Neuronal stem cell (in vitro differentiated cells): ENCODE measurements around the gene RBM5.

Experiments
- DNase-seq: peaks from one replicate; pipeline ENCODE4 v3.0.0-alpha.2; 2013; ENCODE audit warnings: low spot score
- H2AFZ ChIP-seq: one replicate; pipeline ENCODE4 v1.6.1; 2013; ENCODE audit warnings: mild to moderate bottlenecking, low read length, inconsistent platforms
- H2AK5ac ChIP-seq: 2 replicates; pipeline ENCODE4 v1.6.1; 2013; ENCODE audit warnings: low read depth, mild to moderate bottlenecking, inconsistent platforms, low read length, moderate library complexity, mixed read lengths
- H2BK120ac ChIP-seq: 2 replicates; pipeline ENCODE4 v1.6.1; 2013; ENCODE audit warnings: low read depth, mild to moderate bottlenecking, inconsistent platforms, low read length, moderate library complexity, mixed read lengths
- H2BK12ac ChIP-seq: one replicate; pipeline ENCODE4 v1.6.1; 2013; ENCODE audit warnings: low read length, inconsistent platforms
- H2BK15ac ChIP-seq: 2 replicates; pipeline ENCODE4 v1.6.1; 2013; ENCODE audit warnings: mild to moderate bottlenecking, low read length, inconsistent platforms, mixed read lengths
- H2BK5ac ChIP-seq: one replicate; pipeline ENCODE4 v1.6.1; 2013; ENCODE audit warnings: inconsistent platforms, mild to moderate bottlenecking, low read length, moderate library complexity
- H3K14ac ChIP-seq: one replicate; pipeline ENCODE4 v1.6.1; 2013; ENCODE audit warnings: low read length, inconsistent platforms
- H3K18ac ChIP-seq: 2 replicates; pipeline ENCODE4 v1.6.1; 2013; ENCODE audit warnings: low read length, inconsistent platforms
- H3K23ac ChIP-seq: 2 replicates; pipeline ENCODE4 v1.6.1; 2013; ENCODE audit warnings: low read depth, mild to moderate bottlenecking, mixed read lengths, low read length, inconsistent platforms; ENCODE audit not compliant: poor library complexity
- H3K27ac ChIP-seq: replicated peaks from 3 replicates; pipeline ENCODE4 v1.5.1; 2013; ENCODE audit warnings: low read length, inconsistent platforms
- H3K27me3 ChIP-seq, 3 experiments: 2 replicates each; pipeline ENCODE4 v1.6.1; 2013; ENCODE audit warnings: low read length in 3 of 3, mild to moderate bottlenecking in 2 of 3, inconsistent platforms in 1 of 3, low read depth in 1 of 3, mixed read lengths in 1 of 3, moderate library complexity in 1 of 3; ENCODE audit not compliant: control insufficient read depth in 3 of 3, insufficient read depth in 3 of 3
- H3K36me3 ChIP-seq, 2 donors: replicated peaks in 1 of 2; 2 replicates each; pipeline ENCODE4 v1.6.1; 2013; ENCODE audit warnings: low read length in 2 of 2; ENCODE audit not compliant: control insufficient read depth in 2 of 2, insufficient read depth in 2 of 2
- H3K4ac ChIP-seq: 2 replicates; pipeline ENCODE4 v1.6.1; 2013; ENCODE audit warnings: inconsistent platforms, mild to moderate bottlenecking, low read length, moderate library complexity
- H3K4me1 ChIP-seq, 2 donors: 1 replicate in 1 of 2; 2 replicates in 1 of 2; pipeline ENCODE4 v1.6.1; 2013; ENCODE audit warnings: low read length in 2 of 2, low read depth in 1 of 2; ENCODE audit not compliant: control insufficient read depth in 2 of 2, insufficient read depth in 1 of 2
- H3K4me2 ChIP-seq: one replicate; pipeline ENCODE4 v1.6.1; 2013; ENCODE audit warnings: mild to moderate bottlenecking, low read length, inconsistent platforms; ENCODE audit not compliant: insufficient read depth, poor library complexity, severe bottlenecking
- H3K4me3 ChIP-seq, 2 donors: 2 replicates each; pipeline ENCODE4 v1.5.1; 2013; ENCODE audit warnings: low read length in 2 of 2, mild to moderate bottlenecking in 2 of 2, inconsistent platforms in 1 of 2, moderate library complexity in 1 of 2
- H3K79me1 ChIP-seq: one replicate; pipeline ENCODE4 v1.6.1; 2013; ENCODE audit warnings: low read depth, mild to moderate bottlenecking, inconsistent platforms, low read length, moderate library complexity
- H3K9ac ChIP-seq: one replicate; pipeline ENCODE4 v1.6.1; 2013; ENCODE audit warnings: mild to moderate bottlenecking, low read depth, low read length, inconsistent platforms; ENCODE audit not compliant: poor library complexity
- H3K9me3 ChIP-seq, 2 donors: replicated peaks in 1 of 2; 2 replicates each; pipeline versions ENCODE3 to v1.6.1; 2013; ENCODE audit warnings: low read length in 2 of 2, mild to moderate bottlenecking in 2 of 2, inconsistent platforms in 1 of 2, low read depth in 1 of 2, mixed read lengths in 1 of 2, moderate library complexity in 1 of 2; ENCODE audit not compliant: control insufficient read depth in 2 of 2, insufficient read depth in 1 of 2
- H4K8ac ChIP-seq: one replicate; pipeline ENCODE4 v1.6.1; 2013; ENCODE audit warnings: low read depth, mild to moderate bottlenecking, inconsistent platforms, low read length, moderate library complexity
- H4K91ac ChIP-seq: one replicate; pipeline ENCODE4 v1.6.1; 2013; ENCODE audit warnings: low read length, low read depth, mild to moderate bottlenecking, inconsistent platforms; ENCODE audit not compliant: poor library complexity
- WGBS, 2 donors: extraction: QIAGEN DNeasy Blood & Tissue Kit; methylation state at CpG; one replicate each; pipeline ENCODE4 v1.1.7; 2013; ENCODE audit warnings: missing lambda C conversion rate in 2 of 2, mixed read lengths in 1 of 2; ENCODE audit not compliant: insufficient read length in 2 of 2, insufficient replicate concordance in 1 of 2; ENCODE audit errors: extremely low coverage in 2 of 2; 5-methylcytosine and 5-hydroxymethylcytosine counted together

Gene RBM5

GRCh38 chr3:50157827-50158529 lies 69.3 kb downstream of the RBM5 start:
- H3K9me3 ChIP-seq = no peaks in the 10 kb centered on the region
- peak overlapping the region; percentile 33 for H2BK12ac ChIP-seq
- H3K27ac ChIP-seq = no peak overlapping the region
- H2BK5ac ChIP-seq = no peak overlapping the region
- H3K4me3 ChIP-seq = peak overlapping the region in 1 of 2 donors; percentile 22
- H3K4me1 ChIP-seq = peaks cover 10 to 26% of the 10 kb centered on the region in 2 donors
- no peak overlapping the region for H3K14ac ChIP-seq
- H2BK120ac ChIP-seq = no peak overlapping the region
- peak overlapping the region; percentile 56 for H3K9ac ChIP-seq
- H2BK15ac ChIP-seq = peak overlapping the region; percentile 34
- peak overlapping the region; percentile 40 for H2AFZ ChIP-seq
- H3K36me3 ChIP-seq = peaks cover 0 to 34% of the 10 kb centered on the region in 2 donors
- no CpG with 5 or more reads among the region's 12 CpGs for WGBS, 2 donors
- no peak overlapping the region for H3K4me2 ChIP-seq
- peak overlapping the region; percentile 52 for H4K8ac ChIP-seq
- peaks cover 0 to 87% (median 16%) of the 10 kb centered on the region in 3 experiments for H3K27me3 ChIP-seq
- H4K91ac ChIP-seq = no peak overlapping the region
- H2AK5ac ChIP-seq = peak overlapping the region; percentile 20
- H3K18ac ChIP-seq = peak overlapping the region; percentile 42
- peak overlapping the region; percentile 14 for H3K23ac ChIP-seq
- no peak overlapping the region for H3K4ac ChIP-seq
- H3K79me1 ChIP-seq = peaks cover 31% of the 10 kb centered on the region
- DNase-seq = no peak

GRCh38 chr3:50158530-50159146 lies 69.9 kb downstream of the RBM5 start:
- H3K9me3 ChIP-seq = no peaks in the 10 kb centered on the region
- H2BK5ac ChIP-seq = no peak overlapping the region
- peaks cover 0 to 85% (median 9%) of the 10 kb centered on the region in 3 experiments for H3K27me3 ChIP-seq
- no peak overlapping the region for H3K14ac ChIP-seq
- H2AK5ac ChIP-seq = no peak overlapping the region
- no peak overlapping the region for H2BK12ac ChIP-seq
- WGBS, 2 donors = no CpG with 5 or more reads among the region's 10 CpGs
- H3K27ac ChIP-seq = peak overlapping the region; percentile 18
- H2BK120ac ChIP-seq = no peak overlapping the region
- peaks cover 35% of the 10 kb centered on the region for H3K79me1 ChIP-seq
- no peak overlapping the region for H2BK15ac ChIP-seq
- H3K9ac ChIP-seq = no peak overlapping the region
- H3K4ac ChIP-seq = no peak overlapping the region
- no peak for DNase-seq
- peak overlapping the region; percentile 40 for H2AFZ ChIP-seq
- H3K18ac ChIP-seq = peak overlapping the region; percentile 42
- peak overlapping the region; percentile 7 for H4K8ac ChIP-seq
- peaks cover 0 to 38% of the 10 kb centered on the region in 2 donors for H3K36me3 ChIP-seq
- H3K4me1 ChIP-seq = peaks cover 10 to 26% of the 10 kb centered on the region in 2 donors
- no peak overlapping the region for H3K4me2 ChIP-seq
- H3K23ac ChIP-seq = peak overlapping the region; percentile 14
- no peak overlapping the region for H4K91ac ChIP-seq
- no peak overlapping the region for H3K4me3 ChIP-seq

- no peak overlapping the region for H4K8ac ChIP-seq
- DNase-seq = no peak
- H3K4me2 ChIP-seq = no peak overlapping the region
- H3K27me3 ChIP-seq = peaks cover 0 to 78% (median 0%) of the 10 kb centered on the region in 3 experiments
- H3K23ac ChIP-seq = no peak overlapping the region
- no peak overlapping the region for H2BK12ac ChIP-seq
- no CpG with 5 or more reads among the region's 7 CpGs for WGBS, 2 donors
- peaks cover 14 to 41% of the 10 kb centered on the region in 2 donors for H3K4me1 ChIP-seq
- no peak overlapping the region for H3K14ac ChIP-seq
- H3K18ac ChIP-seq = no peak overlapping the region
- no peak overlapping the region for H2AFZ ChIP-seq
- no peak overlapping the region for H3K9ac ChIP-seq
- H2AK5ac ChIP-seq = no peak overlapping the region
- no peak overlapping the region for H3K27ac ChIP-seq
- peaks cover 38% of the 10 kb centered on the region for H3K79me1 ChIP-seq
- no peak overlapping the region for H3K4me3 ChIP-seq
- no peak overlapping the region for H3K4ac ChIP-seq
- H3K36me3 ChIP-seq = peaks cover 0 to 51% of the 10 kb centered on the region in 2 donors
- H2BK5ac ChIP-seq = no peak overlapping the region
- H2BK120ac ChIP-seq = no peak overlapping the region
- no peak overlapping the region for H2BK15ac ChIP-seq
- no peak overlapping the region for H4K91ac ChIP-seq
- H3K9me3 ChIP-seq = no peaks in the 10 kb centered on the region
These were observed 71.9 kb downstream of the RBM5 start for GRCh38 chr3:50160561-50160983.

- Histone ChIP-seq H3K9ac (peak overlapping the region; percentile 6), H3K9me3 (no peaks in the 10 kb centered on the region), H2BK15ac (no peak overlapping the region), H3K27me3 (peaks cover 0 to 70% (median 0%) of the 10 kb centered on the region in 3 experiments), H3K14ac (no peak overlapping the region), H3K4ac (no peak overlapping the region), H2BK5ac (no peak overlapping the region), H2BK120ac (no peak overlapping the region), H2BK12ac (no peak overlapping the region), H2AFZ (no peak overlapping the region), H2AK5ac (peak overlapping the region; percentile 44), H3K4me3 (no peak overlapping the region), H3K23ac (no peak overlapping the region), H3K4me1 (peaks cover 20 to 49% of the 10 kb centered on the region in 2 donors), H3K18ac (no peak overlapping the region), H4K91ac (no peak overlapping the region), H3K4me2 (no peak overlapping the region), H3K36me3 (peaks cover 0 to 51% of the 10 kb centered on the region in 2 donors), H3K27ac (no peak overlapping the region), H3K79me1 (peaks cover 33% of the 10 kb centered on the region), H4K8ac (no peak overlapping the region)
- no CpG with 5 or more reads among the region's 13 CpGs for WGBS, 2 donors
- no peak for DNase-seq
These were observed 72.6 kb downstream of the RBM5 start for GRCh38 chr3:50161320-50161719.
